Measurements from ENCODE around the gene NRL. TPM values are rescaled to one million over a fixed set of nuclear protein-coding genes. Genes with fewer than 3 reads are reported as not detected.
A peak's percentile ranks its signal among the peaks of the same experiment; 100 is the strongest.

Gene NRL
- total and polyA plus RNA-seq, 2 donors (not counting 3 experiments of a cell fraction or from before 2014, with no cell fraction given) = 0.71 to 1.1 TPM

DNA sequence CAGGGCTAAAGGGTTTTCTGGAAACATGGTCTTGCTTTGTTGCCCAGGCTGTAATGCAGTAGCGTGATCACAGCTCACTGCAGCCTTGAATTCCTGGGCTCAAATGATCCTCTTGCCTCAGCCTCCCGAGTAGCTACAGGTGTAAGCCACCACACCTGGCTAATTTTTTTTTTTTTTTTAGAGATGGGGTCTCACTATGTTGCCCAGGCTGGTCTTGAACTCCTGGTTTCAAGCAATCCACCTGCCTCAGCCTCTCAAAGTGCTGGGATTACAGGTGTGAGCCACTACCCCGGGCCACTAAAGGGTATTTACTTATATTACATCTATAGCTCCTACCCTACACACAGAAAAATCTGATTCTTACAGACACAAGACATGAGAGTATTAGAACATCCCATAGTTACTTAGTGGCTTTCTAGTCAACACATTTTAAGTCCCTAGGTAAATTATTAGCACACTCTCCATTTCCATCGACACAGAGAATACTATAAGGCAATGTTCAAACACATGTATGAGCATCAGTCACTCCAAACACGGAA lies 6.3 kb downstream of the NRL start:
- FAIRE-seq (no peak), DNase-seq (ENCODE audit: low read depth, low spot score) (no peak)
- no peaks in the 10 kb centered on the region for H4K20me1 ChIP-seq (replicated peaks; ENCODE audit: control insufficient read depth, extremely low read depth, insufficient read depth, low read length)
- H3K27me3 ChIP-seq (ENCODE audit: control insufficient read depth in 2 of 2, insufficient read depth in 2 of 2, low read length in 2 of 2) = no peaks in the 10 kb centered on the region
- BruUV-seq (replicated peaks) = no TSS peak
- no peak for TF ChIP-seq MYC (IDR thresholded peaks at IDR 0.05; ENCODE audit: low read depth, low read length)
- no peak for TF ChIP-seq GATA2 (IDR thresholded peaks at IDR 0.05; ENCODE audit: insufficient read depth, insufficient read length, low read depth, low read length)
- TF ChIP-seq, protein P1, sequence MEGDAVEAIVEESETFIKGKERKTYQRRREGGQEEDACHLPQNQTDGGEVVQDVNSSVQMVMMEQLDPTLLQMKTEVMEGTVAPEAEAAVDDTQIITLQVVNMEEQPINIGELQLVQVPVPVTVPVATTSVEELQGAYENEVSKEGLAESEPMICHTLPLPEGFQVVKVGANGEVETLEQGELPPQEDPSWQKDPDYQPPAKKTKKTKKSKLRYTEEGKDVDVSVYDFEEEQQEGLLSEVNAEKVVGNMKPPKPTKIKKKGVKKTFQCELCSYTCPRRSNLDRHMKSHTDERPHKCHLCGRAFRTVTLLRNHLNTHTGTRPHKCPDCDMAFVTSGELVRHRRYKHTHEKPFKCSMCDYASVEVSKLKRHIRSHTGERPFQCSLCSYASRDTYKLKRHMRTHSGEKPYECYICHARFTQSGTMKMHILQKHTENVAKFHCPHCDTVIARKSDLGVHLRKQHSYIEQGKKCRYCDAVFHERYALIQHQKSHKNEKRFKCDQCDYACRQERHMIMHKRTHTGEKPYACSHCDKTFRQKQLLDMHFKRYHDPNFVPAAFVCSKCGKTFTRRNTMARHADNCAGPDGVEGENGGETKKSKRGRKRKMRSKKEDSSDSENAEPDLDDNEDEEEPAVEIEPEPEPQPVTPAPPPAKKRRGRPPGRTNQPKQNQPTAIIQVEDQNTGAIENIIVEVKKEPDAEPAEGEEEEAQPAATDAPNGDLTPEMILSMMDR (IDR thresholded peaks at IDR 0.05; ENCODE audit: extremely low read depth in 1 of 2, insufficient read depth in 1 of 2, low read depth in 1 of 2, low read length in 2 of 2) = no peak
- TF ChIP-seq, protein P2, sequence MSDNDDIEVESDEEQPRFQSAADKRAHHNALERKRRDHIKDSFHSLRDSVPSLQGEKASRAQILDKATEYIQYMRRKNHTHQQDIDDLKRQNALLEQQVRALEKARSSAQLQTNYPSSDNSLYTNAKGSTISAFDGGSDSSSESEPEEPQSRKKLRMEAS (IDR thresholded peaks at IDR 0.05; ENCODE audit: insufficient read depth, insufficient read length) = no peak
- TF ChIP-seq JUN (IDR thresholded peaks at IDR 0.05; ENCODE audit: borderline replicate concordance, insufficient read depth, insufficient read length, low read depth) = no peak
- TF ChIP-seq POLR2A (IDR thresholded peaks at IDR 0.05; ENCODE audit: low read depth, low read length) = no peak
- no peak for TF ChIP-seq EZH2 (IDR thresholded peaks at IDR 0.05; ENCODE audit: borderline replicate concordance, low read depth, low read length, severe bottlenecking)
- no peak for TF ChIP-seq FOS (IDR thresholded peaks at IDR 0.05; ENCODE audit: borderline replicate concordance, insufficient read depth, low read length)
- TF ChIP-seq POLR2AphosphoS5 (IDR thresholded peaks at IDR 0.05; ENCODE audit: insufficient read depth, low read depth, low read length) = no peak
- no peak overlapping the region for H3K27ac ChIP-seq (ENCODE audit: insufficient read depth, low read depth, low read length)
- no peaks in the 10 kb centered on the region for H3K9me3 ChIP-seq (replicated peaks; ENCODE audit: control insufficient read depth, insufficient read depth, low read length)
- H3K79me2 ChIP-seq (ENCODE audit: control insufficient read depth, insufficient read depth, low read length) = no peaks in the 10 kb centered on the region
- no peaks in the 10 kb centered on the region for H3K9me1 ChIP-seq (replicated peaks; ENCODE audit: control insufficient read depth, extremely low read depth, insufficient read depth, low read length)
- CTCF ChIA-PET = interaction anchor here (0.6 to 11.7 kb wide), 19 partner anchors 8 to 200 kb away, joined by 3 to 420 read pairs (median 5); partner anchors contain the start of genes CARMIL3, CIDEB, EMC9 and IPO4
- H3K4me3 ChIP-seq (replicated peaks in 1 of 3; ENCODE audit: insufficient read depth in 1 of 3, low read depth in 1 of 3, low read length in 3 of 3) = no peak overlapping the region
- POLR2A ChIA-PET = interaction anchor here (0.7 to 1.1 kb wide), 3 partner anchors 13 to 134 kb away, joined by 3 to 7 read pairs (median 3); partner anchors contain the start of gene TINF2
- H3K4me1 ChIP-seq (ENCODE audit: control insufficient read depth, extremely low read depth, insufficient read depth, low read length) = peaks cover 18% of the 10 kb centered on the region
- peak overlapping the region; percentile 77 for H2AFZ ChIP-seq (ENCODE audit: low read depth, low read length)
- H3K9ac ChIP-seq (replicated peaks; ENCODE audit: extremely low read depth, insufficient read depth, low read length) = no peak overlapping the region
- no peaks in the 10 kb centered on the region for H3K36me3 ChIP-seq (ENCODE audit: control insufficient read depth in 2 of 2, extremely low read depth in 1 of 2, insufficient read depth in 2 of 2, low read length in 2 of 2)
- dilution Hi-C loops (cut with MboI; ENCODE audit: extremely low pct_ligation_motif_present, low sequenced_read_pairs) = no loop called here
- H3K4me2 ChIP-seq (ENCODE audit: insufficient read depth, low read length) = no peak overlapping the region
- intact Hi-C loops (cut with micrococcal nuclease) = loop anchor here (1.0 kb wide), 1 partner anchor 50 kb away; no protein-coding TSS in a partner anchor

Data from endothelial cell of umbilical vein (primary cell).